GM08714 (cell line): ENCODE data around the gene L3MBTL4.
"Not testable (repeated sequence)": the region's sequence is repeated elsewhere in the genome, so short reads cannot be mapped to it uniquely, and the experiment has no call there.

ENCODE experiments used
- H3K4me3 ChIP-seq: fragments of 200-500 bp; sonication (Bioruptor generic); 2 replicates; pipeline ENCODE4 v1.5.1; 2014; ENCODE audit warnings: mild to moderate bottlenecking, low read length, inconsistent platforms
- ZNF274 ChIP-seq: IDR thresholded peaks from 2 replicates; pipeline ENCODE4 v1.6.1; 2012; ENCODE audit warnings: mild to moderate bottlenecking, low read depth, low read length

Gene L3MBTL4

GRCh38 chr18:6273423-6273822 is 141.3 kb downstream of the L3MBTL4 start:
- H3K4me3 ChIP-seq: no peak overlapping the region
- no peak for TF ChIP-seq ZNF274

DNA sequence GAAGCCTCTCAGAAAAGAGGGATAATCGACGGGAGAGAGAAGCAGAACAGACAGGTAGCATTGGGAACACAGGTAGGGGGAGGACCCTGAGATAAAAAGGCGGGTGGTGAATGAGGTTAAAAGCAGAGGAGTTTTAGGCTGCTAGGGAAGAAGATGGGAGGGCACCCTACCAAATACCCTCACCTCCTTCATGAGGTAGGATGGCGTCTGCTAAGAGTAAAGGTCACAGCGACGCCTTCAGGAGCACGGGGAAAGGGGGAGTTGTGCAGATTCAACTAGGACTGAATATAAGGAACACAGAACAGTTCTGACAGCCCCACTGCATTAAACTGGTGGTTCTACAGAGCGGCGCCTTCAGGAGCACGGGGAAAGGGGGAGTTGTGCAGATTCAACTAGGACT is 142.6 kb downstream of the L3MBTL4 start:
- H3K4me3 ChIP-seq: not testable (repeated sequence)

GRCh38 chr18:6271585-6271984 is 143.1 kb downstream of the L3MBTL4 start:
- TF ChIP-seq ZNF274: no peak
- no peak overlapping the region for H3K4me3 ChIP-seq

DNA sequence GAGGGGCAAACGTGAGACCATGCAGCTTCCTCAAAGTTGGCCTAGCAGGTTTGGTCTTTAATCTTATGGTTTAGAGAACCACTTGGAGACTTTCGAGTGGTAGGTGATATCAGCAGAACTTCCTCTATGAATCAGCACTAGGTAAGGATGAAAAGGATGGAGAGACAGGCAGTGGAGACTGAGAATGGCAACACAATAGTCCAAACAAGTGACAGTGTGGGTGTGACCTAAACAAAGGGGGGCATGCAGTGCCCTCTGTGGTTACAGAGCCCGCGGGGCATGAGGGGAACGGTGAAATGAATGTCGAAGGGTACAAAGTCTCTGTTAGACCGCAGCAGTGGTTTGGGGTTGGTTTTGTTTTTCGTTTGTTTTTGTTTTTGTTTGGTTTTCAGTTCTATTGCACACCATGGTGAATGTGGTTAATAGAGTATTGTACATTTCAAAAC is 143.9 kb downstream of the L3MBTL4 start:
- TF ChIP-seq ZNF274: no peak
- no peak overlapping the region for H3K4me3 ChIP-seq

- no peak for TF ChIP-seq ZNF274
- H3K4me3 ChIP-seq: no peak overlapping the region
Observed at GRCh38 chr18:6269660-6270332, 144.9 kb downstream of the L3MBTL4 start.

- TF ChIP-seq ZNF274: no peak
- H3K4me3 ChIP-seq: no peak overlapping the region
Observed at GRCh38 chr18:6266212-6266611, 148.5 kb downstream of the L3MBTL4 start.

DNA sequence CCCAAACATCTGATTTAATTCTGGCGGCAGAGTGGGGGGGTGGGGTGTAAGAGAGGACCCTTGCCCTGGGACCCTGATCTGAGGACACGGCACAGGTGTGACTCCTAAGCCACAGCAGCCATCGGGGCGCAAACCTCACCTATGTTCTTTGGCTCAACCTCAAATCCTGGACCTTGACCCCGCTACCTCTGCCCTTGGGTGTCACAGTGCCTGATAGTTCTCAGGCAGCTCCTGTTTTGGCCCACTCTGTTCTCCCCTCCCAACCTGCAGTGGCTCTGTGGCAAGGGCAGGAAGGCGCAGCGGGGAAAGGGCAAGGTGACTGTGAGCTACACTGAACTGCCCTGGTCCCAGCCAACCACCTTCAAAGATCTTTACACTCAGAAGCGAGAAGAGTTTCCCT is 152.8 kb downstream of the L3MBTL4 start:
- no peak overlapping the region for H3K4me3 ChIP-seq
- TF ChIP-seq ZNF274: no peak

DNA sequence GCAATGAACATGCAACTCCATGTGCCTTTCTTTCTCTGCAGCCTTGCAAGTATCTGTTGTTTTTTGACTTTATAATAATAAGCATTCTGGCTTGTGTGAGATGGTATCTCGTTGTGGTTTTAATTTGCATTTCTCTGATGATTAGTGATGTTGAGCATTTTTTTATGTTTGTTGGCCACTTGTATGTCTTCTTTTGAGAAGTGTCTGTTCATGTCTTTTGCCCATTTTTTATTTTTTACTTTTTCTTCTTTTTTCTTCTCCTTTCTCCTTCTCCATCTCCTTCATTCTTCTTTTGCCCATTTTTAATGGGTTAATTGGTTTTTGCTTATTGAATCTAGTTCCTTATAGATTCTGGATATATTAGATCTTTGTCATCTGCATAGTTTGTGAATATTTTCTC is 155.4 kb downstream of the L3MBTL4 start:
- not testable (repeated sequence) for H3K4me3 ChIP-seq

- no peak overlapping the region for H3K4me3 ChIP-seq
- no peak for TF ChIP-seq ZNF274
Observed at GRCh38 chr18:6257950-6258349, 156.8 kb downstream of the L3MBTL4 start.

DNA sequence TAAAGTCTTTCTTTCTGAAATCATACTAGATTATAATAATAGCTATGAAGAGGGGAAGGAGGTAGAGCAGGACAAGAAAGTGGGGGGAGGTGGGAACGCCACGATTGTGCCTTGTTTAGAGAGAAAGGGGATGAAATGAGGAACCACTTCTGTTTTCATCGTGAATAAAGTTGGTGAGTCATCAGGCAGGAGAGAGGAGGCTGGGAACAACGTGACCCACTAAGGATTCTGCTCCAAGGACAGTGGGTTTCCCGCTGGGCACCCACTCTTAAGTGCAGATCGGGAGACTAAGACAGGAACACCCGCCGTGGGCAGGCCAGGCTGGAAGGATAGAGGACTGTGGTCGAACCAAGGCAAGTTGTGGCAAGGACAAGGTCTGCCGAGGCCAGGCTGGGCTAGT is 158.2 kb downstream of the L3MBTL4 start:
- TF ChIP-seq ZNF274: no peak
- no peak overlapping the region for H3K4me3 ChIP-seq

- no peak overlapping the region for H3K4me3 ChIP-seq
- no peak for TF ChIP-seq ZNF274
Observed at GRCh38 chr18:6255886-6256285, 158.8 kb downstream of the L3MBTL4 start.

DNA sequence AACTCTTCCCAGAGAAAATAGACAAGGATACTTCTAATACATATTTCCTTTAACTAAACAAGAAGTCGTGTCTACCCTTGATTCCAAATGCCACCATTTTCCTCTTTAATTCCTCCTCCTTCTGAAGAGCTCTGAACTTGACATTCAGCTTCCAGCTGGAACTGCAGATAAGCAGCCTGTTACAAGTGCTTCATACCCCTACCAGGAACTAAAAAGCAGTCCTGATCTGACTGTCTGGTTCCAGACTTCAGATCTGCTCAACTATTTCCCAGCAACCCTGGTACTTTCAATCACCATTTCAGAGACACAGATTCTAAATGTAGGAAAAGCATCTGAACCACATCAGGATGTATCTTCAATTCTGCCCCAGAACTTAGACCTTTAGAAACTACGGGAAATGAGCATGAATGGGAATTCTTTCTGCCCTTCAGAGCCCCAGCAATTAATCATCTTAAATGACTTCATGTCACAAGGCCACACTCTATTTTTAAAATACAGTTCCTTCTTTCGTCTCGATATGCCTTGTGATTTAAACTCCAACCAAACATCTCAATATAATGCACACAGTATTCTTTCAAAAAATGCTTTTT is 159.5 kb downstream of the L3MBTL4 start:
- H3K4me3 ChIP-seq: no peak overlapping the region
- TF ChIP-seq ZNF274: no peak

DNA sequence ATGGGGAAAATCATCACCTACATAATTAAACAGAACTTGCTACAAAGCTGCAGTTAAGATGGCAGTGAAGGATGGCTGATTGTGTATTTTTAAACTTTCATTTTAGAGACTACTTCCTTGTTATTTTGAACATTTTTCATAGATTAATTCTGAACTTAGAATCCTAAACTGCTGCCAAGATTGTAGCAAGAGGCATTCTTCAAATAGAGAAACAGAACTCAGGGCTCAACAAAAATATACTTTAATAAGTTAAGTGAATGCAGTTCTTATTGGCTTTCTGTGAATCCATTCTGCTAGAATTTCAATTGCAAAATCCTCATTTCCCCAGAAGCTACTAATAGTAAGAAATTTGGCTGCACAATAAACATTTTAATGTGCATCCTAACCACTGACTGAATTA is 160.3 kb downstream of the L3MBTL4 start:
- no peak for TF ChIP-seq ZNF274
- no peak overlapping the region for H3K4me3 ChIP-seq

GRCh38 chr18:6251084-6251483 is 163.6 kb downstream of the L3MBTL4 start:
- no peak for TF ChIP-seq ZNF274
- no peak overlapping the region for H3K4me3 ChIP-seq

- TF ChIP-seq ZNF274: no peak
- no peak overlapping the region for H3K4me3 ChIP-seq
Observed at GRCh38 chr18:6249788-6250187, 164.9 kb downstream of the L3MBTL4 start.

GRCh38 chr18:6249170-6249569 is 165.5 kb downstream of the L3MBTL4 start:
- no peak for TF ChIP-seq ZNF274
- H3K4me3 ChIP-seq: no peak overlapping the region
